Measurements from ENCODE around the gene AK5.

GRCh38 chr1:77608893-77609292, 327.1 kb downstream of the AK5 start:
- TF ChIP-seq CTCF (IDR thresholded peaks at IDR 0.05 in 8 of 11, conservative IDR thresholded peaks at IDR 0.05 in 3 of 11) (no peak), POLR2A (IDR thresholded peaks at IDR 0.05) (no peak), POLR2AphosphoS5 (IDR thresholded peaks at IDR 0.05) (no peak)
